ENCODE measurements around the gene NANOS2. TPM values are rescaled to one million over a fixed set of nuclear protein-coding genes. Genes with fewer than 3 reads are reported as not detected.

The NANOS2 gene
- not detected in 2 replicates for total RNA-seq (2014; rRNA removed; shearing (Covaris generic))

- peak; percentile 91 for DNase-seq
- H3K4me3 ChIP-seq (ENCODE audit: insufficient read depth, low read depth, low read length): no peak within 1 kb of the TSS
- H3K27me3 ChIP-seq (ENCODE audit: control insufficient read depth, insufficient read depth, low read length): peaks cover 1% of the 10 kb centered on the region; the same call in 1 of the 2 replicates
- H3K36me3 ChIP-seq (replicated peaks; ENCODE audit: control insufficient read depth, insufficient read depth, low read length): no peaks in the 10 kb centered on the region
Measured at GRCh38 chr19:45913874-45914830, at the start of gene NANOS2. NANOS2 (minus strand) TSS chr19:45914778; CDS start chr19:45914693, 85 bp downstream.

GRCh38 chr19:45962021-45962420, 47.4 kb upstream of the NANOS2 start:
- peaks cover 10% of the 10 kb centered on the region; the same call in 1 of the 2 replicates for H3K27me3 ChIP-seq (ENCODE audit: control insufficient read depth, insufficient read depth, low read length)
- peaks cover 7% of the 10 kb centered on the region for H3K36me3 ChIP-seq (replicated peaks; ENCODE audit: control insufficient read depth, insufficient read depth, low read length)
- H3K4me3 ChIP-seq (ENCODE audit: insufficient read depth, low read depth, low read length): no peak overlapping the region
- DNase-seq: no peak

GRCh38 chr19:45960595-45961235, 46.1 kb upstream of the NANOS2 start:
- DNase-seq: peak; percentile 95
- peak overlapping the region; percentile 22; the same call in 1 of the 2 replicates for H3K4me3 ChIP-seq (ENCODE audit: insufficient read depth, low read depth, low read length)
- peaks cover 7% of the 10 kb centered on the region for H3K36me3 ChIP-seq (replicated peaks; ENCODE audit: control insufficient read depth, insufficient read depth, low read length)

GRCh38 chr19:45959517-45960025, 45.0 kb upstream of the NANOS2 start:
- H3K36me3 ChIP-seq (replicated peaks; ENCODE audit: control insufficient read depth, insufficient read depth, low read length): peaks cover 7% of the 10 kb centered on the region
- no peak overlapping the region for H3K4me3 ChIP-seq (ENCODE audit: insufficient read depth, low read depth, low read length)
- peaks cover 10% of the 10 kb centered on the region; the same call in 1 of the 2 replicates for H3K27me3 ChIP-seq (ENCODE audit: control insufficient read depth, insufficient read depth, low read length)
- no peak for DNase-seq

More at GRCh38 chr19:45960595-45961235, 46.1 kb upstream of the NANOS2 start:
- H3K27me3 ChIP-seq (ENCODE audit: control insufficient read depth, insufficient read depth, low read length): peaks cover 10% of the 10 kb centered on the region; the same call in 1 of the 2 replicates

- H3K27me3 ChIP-seq (ENCODE audit: control insufficient read depth, insufficient read depth, low read length): peaks cover 10% of the 10 kb centered on the region; the same call in 1 of the 2 replicates
- H3K4me3 ChIP-seq (ENCODE audit: insufficient read depth, low read depth, low read length): no peak overlapping the region
- no peak for DNase-seq
- peaks cover 7% of the 10 kb centered on the region for H3K36me3 ChIP-seq (replicated peaks; ENCODE audit: control insufficient read depth, insufficient read depth, low read length)
Measured at GRCh38 chr19:45958769-45959516, 44.4 kb upstream of the NANOS2 start.

- Histone ChIP-seq H3K27me3 (ENCODE audit: control insufficient read depth, insufficient read depth, low read length) (peaks cover 10% of the 10 kb centered on the region; the same call in 1 of the 2 replicates), H3K4me3 (ENCODE audit: insufficient read depth, low read depth, low read length) (no peak overlapping the region), H3K36me3 (replicated peaks; ENCODE audit: control insufficient read depth, insufficient read depth, low read length) (peaks cover 7% of the 10 kb centered on the region)
- DNase-seq: no peak
Measured at GRCh38 chr19:45958320-45958719, 43.7 kb upstream of the NANOS2 start.

GRCh38 chr19:45955905-45956608, 41.5 kb upstream of the NANOS2 start:
- Histone ChIP-seq H3K36me3 (replicated peaks; ENCODE audit: control insufficient read depth, insufficient read depth, low read length) (peaks cover 7% of the 10 kb centered on the region), H3K27me3 (ENCODE audit: control insufficient read depth, insufficient read depth, low read length) (peaks cover 6% of the 10 kb centered on the region; the same call in 1 of the 2 replicates)
- no peak for DNase-seq

GRCh38 chr19:45954156-45954555, 39.6 kb upstream of the NANOS2 start:
- Histone ChIP-seq H3K36me3 (replicated peaks; ENCODE audit: control insufficient read depth, insufficient read depth, low read length) (peaks cover 7% of the 10 kb centered on the region), H3K4me3 (ENCODE audit: insufficient read depth, low read depth, low read length) (no peak overlapping the region), H3K27me3 (ENCODE audit: control insufficient read depth, insufficient read depth, low read length) (peaks cover 4% of the 10 kb centered on the region; the same call in 1 of the 2 replicates)
- peak; percentile 67 for DNase-seq

More at GRCh38 chr19:45955905-45956608, 41.5 kb upstream of the NANOS2 start:
- H3K4me3 ChIP-seq (ENCODE audit: insufficient read depth, low read depth, low read length): no peak overlapping the region

GRCh38 chr19:45953676-45954075, 39.1 kb upstream of the NANOS2 start:
- Histone ChIP-seq H3K4me3 (ENCODE audit: insufficient read depth, low read depth, low read length) (no peak overlapping the region), H3K36me3 (replicated peaks; ENCODE audit: control insufficient read depth, insufficient read depth, low read length) (peaks cover 4% of the 10 kb centered on the region), H3K27me3 (ENCODE audit: control insufficient read depth, insufficient read depth, low read length) (no peaks in the 10 kb centered on the region; the same call in 1 of the 2 replicates)
- no peak for DNase-seq

GRCh38 chr19:45952686-45953505, 38.3 kb upstream of the NANOS2 start:
- Histone ChIP-seq H3K27me3 (ENCODE audit: control insufficient read depth, insufficient read depth, low read length) (no peaks in the 10 kb centered on the region; the same call in 1 of the 2 replicates), H3K4me3 (ENCODE audit: insufficient read depth, low read depth, low read length) (peak overlapping the region; percentile 62), H3K36me3 (replicated peaks; ENCODE audit: control insufficient read depth, insufficient read depth, low read length) (no peaks in the 10 kb centered on the region; the same call in 1 of the 2 replicates)
- DNase-seq: peak; percentile 98

GRCh38 chr19:45952341-45952685, 37.7 kb upstream of the NANOS2 start:
- H3K4me3 ChIP-seq (ENCODE audit: insufficient read depth, low read depth, low read length): peak overlapping the region; percentile 62; the same call in 1 of the 2 replicates
- H3K36me3 ChIP-seq (replicated peaks; ENCODE audit: control insufficient read depth, insufficient read depth, low read length): no peaks in the 10 kb centered on the region; the same call in 1 of the 2 replicates
- no peaks in the 10 kb centered on the region; the same call in 1 of the 2 replicates for H3K27me3 ChIP-seq (ENCODE audit: control insufficient read depth, insufficient read depth, low read length)
- no peak for DNase-seq

GRCh38 chr19:45947926-45948325, 33.3 kb upstream of the NANOS2 start:
- H3K27me3 ChIP-seq (ENCODE audit: control insufficient read depth, insufficient read depth, low read length): no peaks in the 10 kb centered on the region; the same call in 1 of the 2 replicates
- no peak for DNase-seq
- no peaks in the 10 kb centered on the region for H3K36me3 ChIP-seq (replicated peaks; ENCODE audit: control insufficient read depth, insufficient read depth, low read length)
- no peak overlapping the region for H3K4me3 ChIP-seq (ENCODE audit: insufficient read depth, low read depth, low read length)

GRCh38 chr19:45940515-45940805, 25.9 kb upstream of the NANOS2 start:
- Histone ChIP-seq H3K4me3 (ENCODE audit: insufficient read depth, low read depth, low read length) (no peak overlapping the region), H3K36me3 (replicated peaks; ENCODE audit: control insufficient read depth, insufficient read depth, low read length) (peaks cover 1% of the 10 kb centered on the region; the same call in 1 of the 2 replicates), H3K27me3 (ENCODE audit: control insufficient read depth, insufficient read depth, low read length) (peaks cover 4% of the 10 kb centered on the region; the same call in 1 of the 2 replicates)
- peak; percentile 44 for DNase-seq

Data from H7 (cell line).